Measurements from ENCODE around the gene TP53RK.

GRCh38 chr20:46709055-46709458 lies 19.8 kb upstream of the TP53RK start:
- no peak for TF ChIP-seq CTCF (IDR thresholded peaks at IDR 0.05)
- peak in 1 of 2 donors; percentile 5 for TF ChIP-seq POLR2A (IDR thresholded peaks at IDR 0.05)
- no peak for TF ChIP-seq POLR2AphosphoS5 (IDR thresholded peaks at IDR 0.05)
